Kidney (tissue), 22 donors: ENCODE measurements around the gene RASL11B. TPM values are rescaled to one million over a fixed set of nuclear protein-coding genes. Genes with fewer than 3 reads are reported as not detected.

Experiments
- DNase-seq, 5 donors: peaks; one replicate each; pipeline ENCODE4 v3.0.0-alpha.2; 2013 to 2020
- FAIRE-seq: peaks from 2 replicates; lab custom pipeline; 2012; peaks lifted over from hg19 to GRCh38; lab: Jason Lieb, UNC
- H3K27ac ChIP-seq, 2 donors: one replicate each; pipeline ENCODE4 v1.7.0; 2013; ENCODE audit warnings: low read depth in 2 of 2, low read length in 2 of 2, inconsistent platforms in 1 of 2
- H3K27me3 ChIP-seq: one replicate; pipeline ENCODE4 v1.7.1; 2013; ENCODE audit warnings: low read length, inconsistent platforms; ENCODE audit not compliant: control insufficient read depth, insufficient read depth
- H3K36me3 ChIP-seq, 3 donors: one replicate each; pipeline versions ENCODE4 v1.7.0 to v1.7.1; 2013; ENCODE audit warnings: low read length in 3 of 3, control low read depth in 1 of 3, inconsistent platforms in 1 of 3; ENCODE audit not compliant: insufficient read depth in 3 of 3, control insufficient read depth in 2 of 3
- H3K4me1 ChIP-seq, 3 donors: one replicate each; pipeline versions ENCODE4 v1.7.0 to v1.7.1; 2013; ENCODE audit warnings: low read length in 3 of 3, inconsistent platforms in 1 of 3, low read depth in 1 of 3; ENCODE audit not compliant: control insufficient read depth in 2 of 3, insufficient read depth in 2 of 3
- H3K4me3 ChIP-seq, 3 donors: one replicate each; pipeline versions ENCODE4 v1.7.0 to v1.8.1; 2013; ENCODE audit warnings: low read length in 3 of 3, control low read depth in 1 of 3, inconsistent platforms in 1 of 3
- H3K9ac ChIP-seq, 3 donors: one replicate each; pipeline versions ENCODE4 v1.7.0 to v1.7.1; 2013; ENCODE audit warnings: low read length in 3 of 3, control low read depth in 1 of 3, inconsistent platforms in 1 of 3
- H3K9me3 ChIP-seq, 3 donors: one replicate each; pipeline versions ENCODE4 v1.7.0 to v1.7.1; 2013; ENCODE audit warnings: low read length in 3 of 3, control low read depth in 1 of 3, inconsistent platforms in 1 of 3; ENCODE audit not compliant: control insufficient read depth in 2 of 3, insufficient read depth in 1 of 3
- intact Hi-C: fragments of 100-400 bp; cut with DNase I; formaldehyde crosslinking; loops from one replicate; pipeline ENCODE4 v1.11.1; 2022
- long read RNA-seq, 10 donors: library from polyadenylated mRNA in 1 of 10; unstranded in 1 of 10; transcript quantifications; one replicate each; pipeline ENCODE4 v2.0.0 and lab custom pipeline, GENCODE V29; 2021 to 2026
- polyA plus RNA-seq: library from polyadenylated mRNA; stranded (reverse); fragments of 350-450 nt; fragmentation: Illumina TruSeq; extraction: RNeasy Lipid Tissue Mini Kit (QIAGEN cat#74804); gene quantifications from one replicate; pipeline ENCODE4 v1.2.3, GENCODE V29; 2014; ENCODE audit warnings: low read depth, low replicate concordance; ENCODE audit not compliant: insufficient read depth
- total RNA-seq: library from RNA; stranded (reverse); fragmentation: NEBNext Ultra II Directional; extraction: Animal tissue kit (Norgen Biotek cat#: 25700); gene quantifications from one replicate; pipeline ENCODE4 v1.2.1, GENCODE V29; 2021
- TF ChIP-seq, protein P1 (sequence below): IDR thresholded peaks from 3 replicates; pipeline ENCODE4 v1.5.1; 2012; ENCODE audit warnings: mild to moderate bottlenecking, moderate library complexity, borderline replicate concordance; ENCODE audit not compliant: insufficient read depth; ENCODE audit errors: extremely low read depth
- donor health status: control.
- donor health status: control.
- donor health status: control.
- donor health status: control.
- donor health status: control.
- donor health status: DM: yes; HTN: yes; CAD: no.
- donor health status: Normal renal cell carcinoma (clear cell type).

RASL11B gene
- total RNA-seq (4.3 TPM), polyA plus RNA-seq (45.9 TPM)
- long read RNA-seq, donor 1, transcript RASL11B-201 (4 exons, 1,995 nt) = major isoform, 20 of 20 reads
- long read RNA-seq, donor 1, partial matches to known transcripts = 0 of 20 reads
- long read RNA-seq, donor 1, other reads (novel, unspliced or antisense) = 0 of 20 reads
- long read RNA-seq, donor 2, transcript RASL11B-201 (4 exons, 1,995 nt) = major isoform, 12 of 27 reads
- long read RNA-seq, donor 2, partial matches to known transcripts = 15 of 27 reads
- long read RNA-seq, donor 2, other reads (novel, unspliced or antisense) = 0 of 27 reads
- long read RNA-seq, donor 3, transcript RASL11B-201 (4 exons, 1,995 nt) = major isoform, 6 of 20 reads
- long read RNA-seq, donor 3, partial matches to known transcripts = 14 of 20 reads
- long read RNA-seq, donor 3, other reads (novel, unspliced or antisense) = 0 of 20 reads
- long read RNA-seq, donor 4, transcript RASL11B-201 (4 exons, 1,995 nt) = major isoform, 12 of 39 reads
- long read RNA-seq, donor 4, partial matches to known transcripts = 27 of 39 reads
- long read RNA-seq, donor 4, other reads (novel, unspliced or antisense) = 0 of 39 reads
- long read RNA-seq, donor 5, partial matches to known transcripts = 0 of 3 reads
- long read RNA-seq, donor 5, other reads (novel, unspliced or antisense) = 0 of 3 reads
- long read RNA-seq, donor 6, partial matches to known transcripts = 10 of 14 reads
- long read RNA-seq, donor 6, other reads (novel, unspliced or antisense) = 0 of 14 reads
- long read RNA-seq, donor 7, partial matches to known transcripts = 2 of 3 reads
- long read RNA-seq, donor 7, other reads (novel, unspliced or antisense) = 0 of 3 reads
- long read RNA-seq, donor 8, transcript RASL11B-201 (4 exons, 1,995 nt) = major isoform, 16 of 16 reads
- long read RNA-seq, donor 8, partial matches to known transcripts = 0 of 16 reads
- long read RNA-seq, donor 8, other reads (novel, unspliced or antisense) = 0 of 16 reads
- long read RNA-seq, donor 9, partial matches to known transcripts = 5 of 10 reads
- long read RNA-seq, donor 9, other reads (novel, unspliced or antisense) = 0 of 10 reads
- long read RNA-seq, donor 10, transcript RASL11B-201 (4 exons, 1,995 nt) = major isoform, 13 of 29 reads
- long read RNA-seq, donor 10, partial matches to known transcripts = 16 of 29 reads
- long read RNA-seq, donor 10, other reads (novel, unspliced or antisense) = 0 of 29 reads

DNA sequence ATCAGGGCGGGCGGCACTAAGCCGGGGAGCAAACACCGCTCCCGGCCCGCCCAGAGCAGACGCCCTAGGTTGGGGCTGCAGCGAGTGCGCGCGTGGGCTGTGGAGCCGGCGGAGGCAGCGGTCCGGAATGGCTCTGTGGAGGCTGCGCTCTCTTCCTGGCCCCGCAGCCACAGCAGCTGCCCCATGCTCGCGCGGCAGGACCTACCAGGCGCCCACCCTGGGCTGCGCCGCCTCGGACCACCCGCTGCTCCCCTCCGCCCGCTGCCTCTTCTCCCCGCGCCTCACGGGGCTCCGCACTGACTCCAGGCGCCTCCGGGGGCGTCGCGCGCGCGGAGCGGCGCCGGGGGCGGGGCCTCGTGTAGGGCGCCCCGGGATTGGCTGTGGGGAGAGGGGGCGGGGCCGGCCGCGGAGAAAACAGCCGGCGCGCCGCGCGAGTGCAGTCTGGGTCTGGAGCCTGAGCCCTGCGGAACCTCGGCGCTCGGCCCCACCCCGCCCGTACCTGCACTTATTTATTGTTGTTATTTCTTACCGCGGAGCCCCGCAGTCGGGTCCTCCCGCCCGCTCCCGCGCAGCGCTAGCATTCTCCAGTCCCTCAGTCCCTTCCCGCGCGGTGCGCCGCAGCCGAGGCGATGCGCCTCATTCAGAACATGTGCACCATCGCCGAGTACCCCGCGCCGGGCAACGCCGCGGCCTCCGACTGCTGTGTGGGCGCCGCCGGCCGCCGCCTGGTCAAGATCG is at the start of gene RASL11B:
TSS of gene RASL11B (plus strand) at position 439 of the 738 bp plus-strand sequence. CDS start at position 630, 191 bp downstream.
- intact Hi-C loops = no loop called here
- no peak for FAIRE-seq

DNA sequence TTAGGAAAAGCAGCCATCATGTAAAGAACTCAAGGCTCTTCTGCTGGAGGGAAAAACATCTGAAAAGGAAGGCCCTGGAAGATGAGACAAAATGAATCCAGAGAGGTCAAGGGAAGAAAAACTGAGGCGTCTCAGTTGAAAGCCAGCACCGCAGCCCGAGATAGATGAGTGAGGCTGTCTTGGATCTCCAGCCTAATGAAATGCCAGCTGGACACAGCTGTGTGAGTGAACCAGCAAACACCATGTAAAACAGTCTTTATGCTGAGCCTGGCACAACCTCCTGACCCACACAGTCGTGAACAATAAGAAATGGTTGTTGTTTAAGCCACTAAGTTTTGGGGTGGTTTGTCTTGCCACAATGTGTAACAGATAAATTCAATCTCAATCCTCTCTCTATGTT is 48.6 kb upstream of the RASL11B start:
- H3K27ac ChIP-seq = no peak overlapping the region
- peak in 4 of 5 donors; percentile 22 to 50 (median 38) for DNase-seq
- no peaks in the 10 kb centered on the region for H3K36me3 ChIP-seq
- no peaks in the 10 kb centered on the region for H3K4me1 ChIP-seq
- intact Hi-C loops = no loop called here
- no peaks in the 10 kb centered on the region for H3K27me3 ChIP-seq
- no peak overlapping the region for H3K4me3 ChIP-seq
- no peak for FAIRE-seq
- TF ChIP-seq, protein P1, sequence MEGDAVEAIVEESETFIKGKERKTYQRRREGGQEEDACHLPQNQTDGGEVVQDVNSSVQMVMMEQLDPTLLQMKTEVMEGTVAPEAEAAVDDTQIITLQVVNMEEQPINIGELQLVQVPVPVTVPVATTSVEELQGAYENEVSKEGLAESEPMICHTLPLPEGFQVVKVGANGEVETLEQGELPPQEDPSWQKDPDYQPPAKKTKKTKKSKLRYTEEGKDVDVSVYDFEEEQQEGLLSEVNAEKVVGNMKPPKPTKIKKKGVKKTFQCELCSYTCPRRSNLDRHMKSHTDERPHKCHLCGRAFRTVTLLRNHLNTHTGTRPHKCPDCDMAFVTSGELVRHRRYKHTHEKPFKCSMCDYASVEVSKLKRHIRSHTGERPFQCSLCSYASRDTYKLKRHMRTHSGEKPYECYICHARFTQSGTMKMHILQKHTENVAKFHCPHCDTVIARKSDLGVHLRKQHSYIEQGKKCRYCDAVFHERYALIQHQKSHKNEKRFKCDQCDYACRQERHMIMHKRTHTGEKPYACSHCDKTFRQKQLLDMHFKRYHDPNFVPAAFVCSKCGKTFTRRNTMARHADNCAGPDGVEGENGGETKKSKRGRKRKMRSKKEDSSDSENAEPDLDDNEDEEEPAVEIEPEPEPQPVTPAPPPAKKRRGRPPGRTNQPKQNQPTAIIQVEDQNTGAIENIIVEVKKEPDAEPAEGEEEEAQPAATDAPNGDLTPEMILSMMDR = no peak
- no peaks in the 10 kb centered on the region for H3K9me3 ChIP-seq
- H3K9ac ChIP-seq = no peak overlapping the region

More for the DNA sequence above, at the start of gene RASL11B:
- Histone ChIP-seq H3K9ac (peak within 1 kb of the TSS in 2 of 3 donors; percentile 48 to 59), H3K27me3 (no peaks in the 10 kb centered on the region), H3K36me3 (peaks cover 0 to 6% (median 3%) of the 10 kb centered on the region in 3 donors), H3K9me3 (peaks cover 0 to 7% (median 0%) of the 10 kb centered on the region in 3 donors), H3K4me1 (peaks cover 0 to 16% (median 0%) of the 10 kb centered on the region in 3 donors), H3K27ac (peak within 1 kb of the TSS; percentile 60 to 73), H3K4me3 (peak within 1 kb of the TSS; percentile 62 to 76 (median 72))
- peak; percentile 87 to 95 (median 94) for DNase-seq
- TF ChIP-seq, protein P1 = no peak

DNA sequence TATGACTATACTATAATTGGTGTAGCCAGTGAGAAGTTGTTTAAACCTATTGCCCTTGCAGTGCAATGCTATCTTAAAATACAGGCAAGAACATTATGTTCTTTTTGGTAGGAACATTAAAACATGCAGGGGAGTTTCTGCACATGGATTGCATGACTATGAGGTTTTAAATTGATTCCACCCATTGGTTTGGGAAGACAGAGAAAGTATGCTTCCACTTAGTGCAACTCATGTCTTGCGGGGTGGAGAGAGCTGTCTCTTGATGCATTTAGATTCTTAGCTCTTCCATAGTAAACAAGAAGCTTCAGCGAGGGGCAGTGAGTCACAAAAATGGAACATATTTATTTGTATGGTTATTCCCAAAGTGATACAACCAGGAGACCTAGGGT is 39.5 kb upstream of the RASL11B start:
- Histone ChIP-seq H3K36me3 (no peaks in the 10 kb centered on the region), H3K27ac (no peak overlapping the region), H3K9me3 (no peaks in the 10 kb centered on the region), H3K4me1 (peaks cover 2 to 9% (median 6%) of the 10 kb centered on the region in 3 donors), H3K27me3 (no peaks in the 10 kb centered on the region), H3K4me3 (no peak overlapping the region), H3K9ac (no peak overlapping the region)
- FAIRE-seq (no peak), DNase-seq (no peak)
- TF ChIP-seq, protein P1 = no peak
- intact Hi-C loops = no loop called here
